ENCODE measurements around the gene BEND7.

The BEND7 gene

DNA sequence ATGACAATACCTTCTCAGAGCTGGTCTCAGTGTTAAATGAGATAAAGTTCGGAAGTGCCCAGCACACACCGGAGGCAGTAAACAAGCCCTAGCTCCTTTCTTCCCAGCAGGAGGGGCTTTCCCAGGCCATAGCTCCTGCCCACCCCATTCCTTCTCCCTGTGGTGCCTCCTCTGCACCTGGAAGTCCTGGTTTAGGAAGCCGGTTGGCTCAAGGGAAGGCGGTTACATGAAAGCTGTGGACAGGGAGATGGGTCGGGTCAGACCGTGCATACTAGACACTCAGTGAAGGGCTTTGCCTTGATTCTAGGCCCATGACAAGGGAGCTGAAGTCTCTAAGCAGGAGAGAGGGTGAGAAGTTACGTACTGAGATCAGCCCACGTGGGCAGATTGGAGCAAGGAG lies 8.6 kb downstream of the BEND7 start:
- no peak for DNase-seq

DNA sequence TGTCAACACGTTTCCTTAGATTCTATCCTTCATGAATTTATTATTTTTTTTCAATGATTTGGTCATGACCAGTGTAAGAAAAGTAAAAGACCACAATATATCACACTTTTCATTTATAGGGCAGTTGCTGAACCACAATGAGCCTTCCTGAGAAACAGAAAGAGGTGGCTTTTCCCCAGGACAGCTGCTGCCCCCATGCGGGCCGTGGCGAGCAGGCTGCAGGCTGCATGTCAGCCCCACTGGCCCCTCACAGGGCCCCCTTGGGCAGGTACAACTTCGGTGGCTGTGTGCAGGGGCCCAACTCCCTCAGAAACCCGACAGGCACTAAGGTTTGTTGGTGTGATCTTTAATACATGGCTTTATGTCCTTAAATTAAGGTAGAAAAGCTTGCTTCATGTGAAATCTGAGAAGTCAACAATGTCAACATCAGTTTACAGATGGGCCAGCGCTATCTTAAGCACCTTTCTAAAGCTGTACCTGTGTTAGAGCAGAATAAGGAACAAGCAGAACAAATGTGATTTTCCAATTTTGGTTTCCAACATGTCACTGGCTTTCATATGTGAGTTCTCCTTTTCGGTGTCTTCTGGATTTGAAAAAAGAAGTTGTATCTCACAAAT lies 10.6 kb downstream of the BEND7 start:
- no peak for DNase-seq

DNA sequence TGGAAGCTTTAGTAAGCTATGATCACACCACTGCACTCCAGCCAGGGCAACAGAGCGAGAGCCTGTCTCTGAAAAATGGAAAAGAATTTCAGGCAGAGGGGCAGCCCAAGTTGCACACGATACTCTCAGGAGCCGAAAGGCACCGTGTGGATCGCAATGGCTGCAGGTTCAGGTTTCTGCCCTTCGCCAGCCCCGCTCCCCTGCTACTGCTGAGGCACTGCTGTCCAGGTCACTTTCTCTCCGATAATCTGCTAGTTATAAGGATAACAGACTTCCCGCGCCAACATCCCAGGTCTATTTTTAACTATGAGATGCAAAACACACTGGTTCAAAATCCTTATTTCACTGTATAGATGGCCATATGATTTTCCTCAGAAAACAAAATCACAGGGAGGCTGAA lies 11.1 kb downstream of the BEND7 start:
- no peak for DNase-seq

DNA sequence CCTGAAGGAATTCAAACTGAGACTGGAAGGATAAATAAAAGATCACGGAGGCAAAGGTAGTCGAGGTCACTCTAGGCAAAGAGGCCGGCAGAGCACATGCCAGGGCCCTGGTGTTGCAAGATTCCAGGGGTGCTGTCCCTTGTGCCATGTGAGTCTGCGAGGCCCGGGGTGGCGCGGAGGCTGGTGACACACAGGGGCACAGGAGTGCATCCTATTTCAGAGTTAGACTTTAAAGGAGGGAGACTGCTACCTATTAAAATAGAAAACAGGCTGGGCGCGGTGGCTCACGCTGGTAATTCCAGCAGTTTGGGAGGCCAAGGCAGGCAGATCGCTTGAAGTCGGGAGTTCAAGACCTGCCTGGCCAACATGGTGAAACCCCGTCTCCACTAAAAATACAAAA lies 12.6 kb downstream of the BEND7 start:
- no peak for DNase-seq

DNA sequence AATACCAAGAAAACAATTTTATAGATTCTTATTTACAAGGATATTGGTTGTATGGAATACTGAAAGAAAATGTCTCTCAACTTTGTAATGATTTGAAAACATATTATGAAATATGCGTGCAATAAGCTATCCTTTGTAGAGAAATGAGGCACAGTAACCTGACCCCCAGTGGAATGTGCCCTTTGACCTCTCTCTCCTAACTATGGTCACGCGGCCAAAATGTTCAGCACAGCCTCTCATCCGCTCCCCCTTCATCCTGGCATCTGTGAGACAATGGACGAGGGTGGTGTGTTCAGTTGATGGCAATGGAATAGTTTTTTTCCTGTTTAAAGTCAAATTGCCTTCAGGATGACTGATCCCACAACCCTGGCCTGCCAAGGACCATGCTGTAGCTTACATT lies 13.3 kb downstream of the BEND7 start:
- DNase-seq = no peak

DNA sequence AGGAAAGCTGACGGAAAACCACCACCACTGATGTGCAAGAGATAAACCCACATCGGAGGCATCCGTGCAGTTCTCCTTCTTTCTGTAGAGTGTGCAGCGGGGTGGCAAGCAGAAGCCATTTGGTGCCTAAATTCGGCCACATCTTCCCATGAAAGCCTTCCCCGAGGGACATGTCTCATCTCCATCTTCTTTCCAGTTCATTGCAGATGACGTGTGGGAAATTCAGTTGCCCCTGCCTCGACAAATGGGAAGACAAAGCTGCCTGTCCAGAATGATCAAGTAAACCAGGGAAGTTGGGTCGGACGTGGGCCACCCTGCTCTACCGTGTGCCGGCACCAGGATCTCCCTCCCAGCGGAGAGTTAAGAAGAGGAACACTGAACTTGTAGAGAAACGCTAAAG lies 14.5 kb downstream of the BEND7 start:
- no peak for DNase-seq

DNA sequence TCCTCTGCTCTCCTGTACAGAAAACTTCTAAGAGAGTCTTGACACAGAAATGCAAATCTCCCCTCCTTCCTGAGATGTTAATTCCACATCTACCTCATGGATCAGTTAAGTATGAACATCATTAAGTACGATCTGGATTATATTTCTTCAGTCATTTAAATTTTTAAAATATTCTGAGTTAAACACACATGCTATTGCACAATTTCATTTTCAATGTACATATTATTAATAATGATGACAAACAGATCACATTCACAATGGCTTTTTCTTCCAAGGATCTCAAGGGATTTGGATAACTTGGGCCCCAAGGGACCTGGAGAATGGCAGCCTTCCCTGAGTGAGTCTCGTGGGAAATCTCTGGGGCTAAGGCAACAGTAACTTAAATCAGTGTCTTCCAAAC lies 16.2 kb downstream of the BEND7 start:
- DNase-seq = no peak

DNA sequence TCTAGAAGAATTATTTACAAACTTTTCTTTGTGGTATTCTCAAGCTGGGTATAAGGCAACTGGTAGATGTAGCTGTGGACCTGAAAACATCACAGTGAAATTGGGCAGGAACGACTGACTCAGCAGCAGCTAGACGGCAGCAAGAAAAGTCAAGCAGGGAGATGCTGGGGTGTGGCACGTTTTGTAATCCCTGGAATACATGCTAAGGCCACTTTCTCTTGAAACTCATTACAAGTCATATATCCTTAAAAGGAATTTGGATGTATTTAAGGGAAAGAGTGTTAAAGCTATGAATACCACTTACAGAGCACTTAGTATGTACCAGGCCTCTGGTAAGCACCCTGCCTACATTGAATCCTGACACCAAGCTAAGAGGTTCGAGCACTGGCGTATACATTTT lies 17.4 kb downstream of the BEND7 start:
- no peak for DNase-seq

DNA sequence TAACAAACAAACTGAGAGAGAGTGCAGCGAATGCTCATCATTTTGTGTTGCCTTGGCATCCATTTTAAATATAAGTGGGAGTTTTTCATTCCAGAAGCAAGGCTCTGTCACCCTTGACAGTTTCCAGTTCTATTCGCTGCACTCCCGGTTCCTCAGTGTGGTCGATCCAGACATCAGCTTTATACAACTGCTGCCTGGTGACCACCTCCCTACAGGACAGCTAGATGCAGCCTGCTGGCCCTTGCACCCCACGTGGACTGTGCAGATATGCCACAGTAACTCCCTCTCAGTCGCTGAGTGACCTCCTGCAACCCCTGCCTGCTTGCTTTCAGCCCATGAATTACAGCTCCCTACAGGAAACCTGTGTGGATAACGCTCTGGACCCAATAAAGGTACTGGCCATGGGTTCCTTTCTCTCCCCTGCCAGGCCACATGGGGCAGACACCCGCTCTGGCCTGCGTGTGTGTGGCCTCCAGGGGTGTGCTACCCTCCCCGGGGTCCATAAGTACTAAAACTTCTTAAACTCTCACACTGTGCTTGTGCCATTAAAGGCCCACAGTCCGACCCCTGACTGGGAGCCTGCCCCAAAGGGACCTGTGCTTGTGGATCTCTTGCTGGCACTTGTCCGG lies 23.6 kb downstream of the BEND7 start:
- DNase-seq = no peak

DNA sequence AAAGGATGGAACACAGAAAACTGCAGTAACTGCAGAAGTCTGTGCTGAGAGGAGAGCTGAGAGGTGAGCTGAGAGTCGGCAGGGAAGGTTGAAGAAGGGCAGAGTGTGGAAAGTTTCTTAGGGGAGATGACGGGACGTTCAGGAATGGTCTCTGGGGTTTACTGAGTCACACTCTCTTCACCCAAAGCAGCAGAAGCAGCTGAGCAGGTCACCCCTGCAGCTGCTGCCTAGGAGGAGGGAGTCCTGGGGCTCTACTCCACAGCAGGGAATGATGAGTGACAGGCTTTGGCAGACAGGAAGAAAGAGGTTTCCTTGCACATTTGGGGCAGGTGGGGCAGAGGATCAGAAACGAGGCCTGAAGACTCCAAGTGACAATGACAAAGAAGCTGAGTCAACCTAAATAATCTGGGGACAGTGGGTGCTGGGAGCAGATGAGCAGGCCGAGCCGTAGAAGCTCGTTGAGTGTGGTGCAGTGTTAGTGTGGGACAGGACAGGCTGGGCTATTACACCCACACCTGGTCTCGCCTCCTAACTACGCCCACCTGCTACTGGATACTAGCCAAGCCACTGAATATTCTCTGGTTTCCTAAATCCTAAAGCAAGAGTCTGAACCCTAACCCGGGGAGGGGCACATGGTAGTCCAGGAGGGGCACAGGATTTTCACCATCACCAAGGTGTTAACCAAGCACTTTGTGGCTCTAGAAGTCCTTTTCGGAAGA lies 24.9 kb downstream of the BEND7 start:
- DNase-seq = no peak

DNA sequence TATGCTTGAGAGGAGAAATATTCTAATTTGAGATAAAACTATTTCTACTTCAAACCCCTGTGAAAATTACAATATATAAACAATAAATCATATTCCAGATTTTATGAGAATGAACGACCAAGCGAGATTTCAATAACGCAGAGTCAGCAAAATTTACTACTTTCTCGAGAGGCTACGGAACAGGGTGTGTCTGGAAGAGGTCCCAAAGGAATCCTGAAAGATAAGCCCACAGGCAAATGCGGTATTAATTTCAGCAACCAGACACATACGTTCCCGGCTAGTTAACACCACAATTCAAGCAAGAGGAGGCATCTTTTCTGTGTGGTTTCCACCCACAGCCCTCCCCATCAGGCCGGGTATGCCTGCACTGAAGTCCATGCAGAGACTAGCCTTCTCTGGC lies 26.4 kb downstream of the BEND7 start:
- no peak for DNase-seq

DNA sequence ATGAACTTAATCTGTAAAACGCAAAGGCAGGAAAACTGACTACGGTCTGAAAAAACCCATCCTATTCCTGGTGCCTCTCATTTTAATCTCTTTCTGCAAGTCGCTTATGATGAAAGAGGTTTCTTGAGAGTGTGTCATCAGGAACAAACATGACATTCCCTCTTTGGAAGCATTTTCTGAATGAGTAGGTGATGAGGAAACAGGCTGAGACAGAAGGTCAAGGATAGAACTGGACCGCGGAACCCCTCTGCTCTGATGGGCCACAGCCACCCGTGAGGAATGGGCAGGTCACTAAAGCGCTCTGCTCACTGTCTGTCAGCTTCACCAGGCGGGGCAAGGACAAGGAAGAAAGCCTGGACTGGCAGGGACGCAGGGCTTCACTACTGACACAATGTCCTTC lies 28.6 kb downstream of the BEND7 start:
- DNase-seq = no peak

DNA sequence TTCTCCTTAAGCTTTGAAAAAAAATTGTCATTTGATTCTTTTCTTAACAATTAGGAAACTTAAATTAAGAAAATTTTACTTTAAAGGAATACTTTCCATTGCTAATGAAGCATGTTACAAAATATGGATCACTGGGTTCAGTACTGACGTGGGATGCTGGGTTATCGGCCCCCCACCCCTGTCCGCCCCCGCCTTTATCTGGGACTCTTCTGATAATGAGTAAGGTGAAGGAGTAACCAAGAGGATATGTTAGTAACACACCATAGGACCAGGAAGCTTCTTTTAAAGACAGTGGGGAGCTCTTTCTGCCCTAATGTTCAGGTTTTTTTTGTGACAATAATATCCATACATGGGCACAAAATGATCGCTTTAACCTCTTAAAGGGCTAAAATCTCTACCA lies 29.7 kb downstream of the BEND7 start:
- DNase-seq = no peak

DNA sequence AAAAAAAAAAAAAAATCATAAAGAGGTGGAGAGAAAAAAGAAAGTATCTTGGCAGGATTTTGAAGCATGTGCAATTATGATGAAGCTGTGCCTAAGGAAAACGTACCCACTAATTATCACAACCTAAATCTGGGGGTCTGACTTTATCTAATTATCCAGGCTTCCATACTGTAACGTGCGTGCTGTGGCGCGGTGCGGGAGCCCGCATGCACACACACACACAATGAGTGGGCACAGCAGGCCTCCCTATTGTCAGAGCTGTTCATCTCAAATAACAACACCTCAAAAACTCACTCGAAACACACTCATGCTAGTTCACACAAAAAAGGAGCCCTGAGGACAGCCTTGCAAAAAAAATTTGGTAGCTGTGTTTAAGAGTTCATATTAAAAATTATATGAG lies 31.9 kb downstream of the BEND7 start:
- no peak for DNase-seq

DNA sequence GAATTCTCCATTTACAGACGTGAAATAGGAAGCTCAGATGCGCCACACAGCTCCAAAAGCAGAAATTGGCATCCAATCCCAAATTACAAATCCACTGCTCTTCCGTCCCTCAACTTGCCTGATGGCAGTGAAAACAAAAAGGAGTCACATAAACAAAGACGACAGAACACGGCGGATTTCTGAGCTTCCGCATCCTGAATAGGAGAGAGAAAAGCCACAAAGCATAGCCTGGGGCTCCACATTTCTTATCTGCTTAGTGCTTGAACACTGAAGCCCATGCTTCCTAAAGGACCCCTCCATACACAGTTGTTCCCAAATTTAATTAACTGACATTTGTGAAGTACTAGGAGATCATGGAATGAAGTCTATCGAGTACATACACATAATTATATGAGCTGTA lies 32.6 kb downstream of the BEND7 start:
- DNase-seq = no peak

DNA sequence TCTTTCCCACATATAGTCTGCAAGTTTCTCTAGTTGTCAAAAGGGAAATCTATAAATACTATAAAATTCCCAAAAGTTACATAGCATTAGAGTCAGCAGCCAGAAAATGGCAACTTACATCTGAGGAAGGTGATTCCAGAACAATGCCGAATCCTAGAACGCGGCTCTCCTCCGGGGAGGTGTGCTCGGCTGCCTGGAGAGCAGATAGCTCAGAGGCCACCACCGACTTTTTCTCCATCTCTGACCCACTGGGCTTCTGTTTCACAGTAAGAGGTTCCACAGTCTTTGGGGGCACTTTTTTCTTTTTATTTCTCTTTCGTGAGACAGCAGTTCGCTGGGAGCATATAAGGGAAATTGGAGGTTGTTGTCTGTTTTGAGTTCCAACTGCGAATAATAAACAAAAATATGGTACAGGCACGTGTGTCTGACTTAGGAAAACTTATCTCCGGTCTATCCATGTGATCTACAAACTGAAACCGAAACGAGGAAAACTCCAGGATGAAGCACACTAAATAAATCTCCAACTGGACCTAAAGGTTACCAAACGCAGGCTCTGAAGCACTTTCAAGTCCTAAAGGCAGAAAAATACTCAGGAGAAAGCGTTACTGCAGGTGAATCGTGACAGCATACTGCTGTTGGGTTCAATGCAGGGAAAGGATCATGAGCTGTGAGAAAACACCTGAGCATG lies 36.2 kb downstream of the BEND7 start:
- no peak for DNase-seq

DNA sequence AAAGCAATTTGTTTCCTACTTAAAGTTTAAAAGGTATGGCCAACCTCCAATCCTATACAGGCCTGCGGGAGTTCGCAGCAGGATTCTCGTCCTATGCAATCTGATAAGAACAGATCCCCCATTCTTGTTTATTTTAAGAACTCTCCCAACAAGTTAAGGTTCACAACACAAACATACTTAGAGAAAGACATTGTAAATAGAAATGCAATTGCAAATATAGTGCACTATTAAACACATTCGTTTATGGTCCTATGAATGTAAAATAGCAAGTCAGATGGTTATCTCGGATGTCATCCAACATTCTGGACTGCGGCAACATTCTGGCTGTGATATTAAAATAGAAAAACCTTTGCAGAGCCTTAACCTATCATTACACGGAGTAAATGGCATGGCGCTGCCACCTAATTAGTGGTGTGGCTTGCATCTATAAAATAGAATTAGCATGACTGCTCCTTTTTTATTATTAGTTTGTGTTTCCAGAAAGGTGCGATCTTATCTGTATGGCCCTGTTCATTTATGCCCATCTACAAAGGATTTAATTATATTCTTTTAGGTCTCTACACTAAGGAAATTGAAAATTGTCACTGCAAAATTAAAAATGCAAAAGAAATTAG lies 37.0 kb downstream of the BEND7 start:
- no peak for DNase-seq

DNA sequence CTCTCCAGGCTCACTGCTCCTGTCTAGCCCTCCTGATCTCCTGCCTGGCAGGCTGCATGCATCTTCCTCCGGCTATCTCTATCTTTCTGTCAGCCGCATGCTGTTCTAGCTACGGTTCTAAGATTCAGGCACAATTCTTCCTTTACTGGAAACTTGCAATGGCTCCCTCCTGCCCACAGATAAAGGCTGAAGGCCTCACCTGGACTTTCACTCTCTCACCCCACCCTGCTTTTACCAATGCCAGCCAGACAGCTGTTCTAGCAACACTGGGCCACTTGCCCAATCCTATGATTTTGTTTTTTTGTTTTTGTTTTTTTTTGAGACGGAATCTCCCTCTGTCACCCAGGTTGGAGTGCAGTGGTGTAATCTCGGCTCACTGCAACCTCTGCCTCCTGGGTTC lies 38.3 kb downstream of the BEND7 start:
- DNase-seq = no peak

DNA sequence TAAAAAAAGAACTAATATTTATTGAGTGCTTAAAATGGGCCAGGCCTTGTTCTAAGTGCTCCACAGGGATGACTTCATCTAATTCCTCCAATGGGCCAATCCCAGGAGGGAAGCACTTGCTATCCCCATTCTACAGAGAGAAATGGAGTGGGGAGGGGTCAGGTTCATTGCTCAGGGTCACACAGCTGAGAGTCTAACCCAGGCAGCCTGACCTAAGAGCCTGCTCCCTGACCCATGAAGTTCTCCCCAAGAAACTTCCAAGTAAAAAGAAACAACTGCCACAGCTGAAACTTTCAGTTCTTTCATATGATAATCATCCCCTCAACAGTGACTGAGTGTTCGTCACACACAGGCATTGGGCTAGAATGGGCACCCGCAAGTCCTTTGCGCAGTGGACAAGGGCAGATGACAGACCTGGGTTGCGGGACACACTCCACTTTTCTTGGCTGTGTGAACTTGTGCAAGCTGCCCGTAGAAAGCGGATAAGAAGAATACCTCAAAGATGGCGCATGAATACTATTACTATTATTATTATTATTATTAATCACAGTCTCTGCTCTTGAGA lies 39.7 kb downstream of the BEND7 start:
- no peak for DNase-seq

DNA sequence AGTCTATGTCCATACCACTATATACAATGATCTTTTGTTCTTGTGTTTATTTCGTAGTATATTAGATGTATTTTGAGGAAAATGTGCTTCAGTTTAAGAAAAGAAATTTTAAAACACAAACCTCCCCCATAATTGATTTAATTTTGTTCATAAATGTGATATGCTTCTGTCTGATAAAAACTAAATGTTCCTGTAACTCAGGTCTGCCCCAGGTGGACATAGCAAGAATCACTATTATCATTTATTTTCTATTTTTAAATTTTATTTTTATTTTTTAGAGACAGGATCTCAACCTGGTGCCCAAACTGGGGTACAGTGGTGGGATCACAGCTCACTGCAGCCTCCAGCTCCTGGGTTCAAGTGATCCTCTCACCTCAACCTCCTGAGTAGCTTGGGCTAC lies 43.2 kb downstream of the BEND7 start:
- no peak for DNase-seq

DNA sequence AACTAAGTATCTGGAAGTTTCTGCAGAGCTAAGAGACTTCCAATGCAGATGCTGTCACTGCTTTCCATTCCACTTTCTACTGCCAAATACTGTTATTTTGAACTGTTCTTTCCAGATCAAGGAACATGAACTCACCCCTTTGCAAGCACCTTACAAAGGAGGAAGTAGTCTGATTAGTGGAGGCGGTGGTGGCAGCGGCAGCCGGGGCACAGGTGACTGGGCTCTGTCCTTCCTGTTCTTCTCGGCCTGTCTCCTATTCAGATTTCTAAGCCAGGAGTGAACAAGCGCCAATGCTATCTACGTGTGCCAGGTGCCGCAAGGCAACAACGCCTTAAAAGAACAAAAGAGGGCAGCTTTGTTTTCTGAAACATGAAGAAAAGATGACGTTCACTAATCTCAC lies 44.9 kb downstream of the BEND7 start:
- DNase-seq = no peak

DNA sequence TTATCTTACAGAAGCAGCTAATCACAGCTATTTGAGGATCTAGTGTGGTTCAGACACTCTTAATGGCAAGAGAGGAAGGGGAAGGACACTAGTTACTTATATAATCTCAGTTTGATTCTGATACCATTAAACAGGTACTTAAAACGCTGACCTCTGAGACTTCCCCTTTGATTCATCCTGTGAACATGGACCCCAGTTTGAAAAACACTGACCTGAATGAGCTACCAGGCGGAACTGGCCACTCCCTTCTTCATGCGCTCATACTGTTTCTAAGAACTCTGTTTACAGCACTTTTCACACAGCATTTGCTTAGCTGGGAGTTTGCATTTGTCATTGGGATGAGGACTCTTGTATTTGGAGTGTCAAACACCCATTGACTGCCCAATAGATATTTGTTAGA lies 45.7 kb downstream of the BEND7 start:
- no peak for DNase-seq

DNA sequence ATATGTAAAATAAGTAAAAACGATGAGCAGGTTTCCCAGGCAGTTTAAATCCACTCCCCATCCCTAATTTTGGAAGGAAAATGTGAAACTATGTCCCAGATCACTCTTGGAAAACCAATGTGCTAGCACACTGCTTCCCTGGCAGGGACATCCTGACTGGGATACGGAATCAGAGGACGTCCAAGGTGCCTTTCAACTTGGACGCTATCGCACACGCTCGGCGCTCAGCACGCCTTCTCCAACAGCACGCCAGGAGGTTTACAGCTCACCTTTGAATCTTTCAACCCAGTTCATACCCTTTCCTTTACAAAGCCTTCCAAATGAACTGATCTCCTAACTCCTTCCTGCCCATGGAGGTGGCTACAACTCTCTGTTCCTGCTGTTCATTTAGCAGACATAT lies 47.1 kb downstream of the BEND7 start:
- no peak for DNase-seq
